ENCODE results near the gene ASCL2.

ASCL2 gene

DNA sequence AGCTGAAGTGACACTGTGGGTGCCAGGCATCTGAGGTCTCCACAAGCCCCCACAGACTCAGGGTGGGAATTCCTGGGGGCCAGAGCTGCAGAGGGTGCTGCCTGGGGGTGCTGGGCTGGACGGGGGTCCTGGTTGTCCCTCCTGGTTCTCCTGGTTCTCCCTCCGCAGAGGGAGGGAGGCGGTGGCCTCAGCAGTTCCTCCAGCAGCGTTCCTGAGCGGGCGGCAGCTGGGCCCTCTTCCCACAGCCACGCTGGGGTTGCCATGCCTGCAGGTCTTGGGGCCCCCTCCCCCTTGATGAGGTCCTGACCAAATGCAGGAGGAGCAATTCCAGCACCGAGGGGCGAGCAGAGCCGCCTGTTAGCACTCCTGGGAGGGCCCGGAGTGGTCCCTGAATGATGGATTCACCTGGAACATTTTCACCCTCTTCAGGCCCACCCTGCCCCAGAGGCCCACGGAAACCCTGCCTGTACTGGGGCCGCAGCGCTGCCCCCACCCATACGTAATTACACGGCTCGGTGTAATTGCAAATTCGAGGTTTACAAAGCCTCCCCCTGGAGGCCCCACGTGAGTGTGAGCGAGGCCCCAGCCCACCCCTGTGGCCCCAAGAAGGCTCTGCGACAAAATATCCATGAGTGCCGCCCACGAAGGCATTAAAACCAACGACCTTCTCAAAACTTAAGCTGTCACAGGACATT lies 30.7 kb upstream of the ASCL2 start:
- ChIA-PET POLR2A (interaction anchor here (0.7 kb wide), 1 partner anchor 31 kb away, joined by 4 read pairs; the partner anchor contains the start of gene ASCL2), CTCF (interaction anchor here (1.1 to 12.2 kb wide), 9 partner anchors 10 to 232 kb away, joined by 3 to 220 read pairs (median 6); partner anchors contain the start of gene TSSC4)
- Histone ChIP-seq H3K4me1 (ENCODE audit: control extremely low read depth in 1 of 4, control insufficient read depth in 4 of 4, insufficient read depth in 4 of 4, low read length in 3 of 4) (peaks cover 7 to 82% (median 77%) of the 10 kb centered on the region in 4 experiments), H3K27ac (ENCODE audit: insufficient read depth in 1 of 2, low read depth in 1 of 2, low read length in 2 of 2, poor library complexity in 1 of 2, severe bottlenecking in 2 of 2) (peak overlapping the region; percentile 46 to 79), H3K9me3 (ENCODE audit: control extremely low read depth in 1 of 5, control insufficient read depth in 4 of 5, insufficient read depth in 2 of 5, low read depth in 1 of 5, low read length in 4 of 5) (no peaks in the 10 kb centered on the region), H3K4me3 (ENCODE audit: control insufficient read depth in 1 of 7, extremely low read depth in 1 of 7, insufficient read depth in 4 of 7, low read depth in 2 of 7, low read length in 6 of 7) (peak overlapping the region; percentile 32 to 95 (median 74)), H3K36me3 (ENCODE audit: control insufficient read depth in 4 of 4, insufficient read depth in 4 of 4, low read length in 3 of 4) (peaks cover 3 to 46% (median 20%) of the 10 kb centered on the region in 4 experiments), H3K27me3 (replicated peaks in 2 of 5; ENCODE audit: control insufficient read depth in 4 of 5, insufficient read depth in 5 of 5, low read length in 4 of 5) (no peaks in the 10 kb centered on the region)
- peak; percentile 41 to 72 (median 57) for DNase-seq
- 0% methylated on average over 20 of the region's 24 CpGs for WGBS (ENCODE audit: insufficient coverage)

DNA sequence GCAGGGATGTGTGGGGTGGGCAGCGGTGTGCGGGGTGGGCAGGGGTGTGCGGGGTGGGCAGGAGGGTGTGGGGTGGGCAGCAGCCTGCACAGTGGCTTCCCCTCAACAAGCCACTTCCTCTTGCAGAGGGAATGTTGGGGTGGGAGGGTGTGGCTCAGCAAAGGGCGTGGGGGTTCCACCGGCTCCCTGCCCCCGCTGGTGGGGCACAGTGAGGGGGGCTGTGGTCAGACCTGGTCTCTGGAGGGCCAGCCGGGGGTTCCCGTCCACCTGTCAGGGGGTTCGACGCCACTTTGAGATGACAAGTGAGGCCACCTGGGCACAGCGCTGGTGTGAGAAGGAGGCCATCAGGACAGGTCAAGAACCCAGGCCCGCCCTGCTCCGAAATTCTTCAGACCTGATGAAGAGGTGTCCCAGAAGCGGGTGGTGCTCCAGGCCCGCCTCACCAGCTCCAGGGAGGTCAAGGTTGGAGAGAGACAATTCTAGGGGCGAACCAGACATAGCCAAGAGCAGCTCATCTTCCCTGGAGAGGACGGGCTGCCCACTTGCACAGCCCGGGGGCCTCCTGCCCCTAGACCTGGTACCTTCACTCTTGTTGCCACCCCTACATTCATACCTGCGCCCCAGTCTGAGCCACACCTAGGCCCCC lies 30.0 kb upstream of the ASCL2 start:
- peak overlapping the region in 1 of 2 experiments; percentile 79 for H3K27ac ChIP-seq (ENCODE audit: insufficient read depth in 1 of 2, low read depth in 1 of 2, low read length in 2 of 2, poor library complexity in 1 of 2, severe bottlenecking in 2 of 2)
- POLR2A ChIA-PET = interaction anchor here (0.7 kb wide), 1 partner anchor 30 kb away, joined by 4 read pairs; the partner anchor contains the start of gene ASCL2
- WGBS (ENCODE audit: insufficient coverage) = 2% methylated on average over 11 of the region's 19 CpGs
- DNase-seq = peak; percentile 61 to 90 (median 86)
- no peaks in the 10 kb centered on the region for H3K27me3 ChIP-seq (replicated peaks in 2 of 5; ENCODE audit: control insufficient read depth in 4 of 5, insufficient read depth in 5 of 5, low read length in 4 of 5)
- no peaks in the 10 kb centered on the region for H3K9me3 ChIP-seq (ENCODE audit: control extremely low read depth in 1 of 5, control insufficient read depth in 4 of 5, insufficient read depth in 2 of 5, low read depth in 1 of 5, low read length in 4 of 5)
- CTCF ChIA-PET = interaction anchor here (0.7 to 12.2 kb wide), 11 partner anchors 12 to 233 kb away, joined by 3 to 220 read pairs (median 7); partner anchors contain the start of gene TSSC4
- peak overlapping the region; percentile 32 to 95 (median 74) for H3K4me3 ChIP-seq (ENCODE audit: control insufficient read depth in 1 of 7, extremely low read depth in 1 of 7, insufficient read depth in 4 of 7, low read depth in 2 of 7, low read length in 6 of 7)
- H3K36me3 ChIP-seq (ENCODE audit: control insufficient read depth in 4 of 4, insufficient read depth in 4 of 4, low read length in 3 of 4) = peaks cover 3 to 47% (median 21%) of the 10 kb centered on the region in 4 experiments
- peaks cover 3 to 76% (median 70%) of the 10 kb centered on the region in 4 experiments for H3K4me1 ChIP-seq (ENCODE audit: control extremely low read depth in 1 of 4, control insufficient read depth in 4 of 4, insufficient read depth in 4 of 4, low read length in 3 of 4)

DNA sequence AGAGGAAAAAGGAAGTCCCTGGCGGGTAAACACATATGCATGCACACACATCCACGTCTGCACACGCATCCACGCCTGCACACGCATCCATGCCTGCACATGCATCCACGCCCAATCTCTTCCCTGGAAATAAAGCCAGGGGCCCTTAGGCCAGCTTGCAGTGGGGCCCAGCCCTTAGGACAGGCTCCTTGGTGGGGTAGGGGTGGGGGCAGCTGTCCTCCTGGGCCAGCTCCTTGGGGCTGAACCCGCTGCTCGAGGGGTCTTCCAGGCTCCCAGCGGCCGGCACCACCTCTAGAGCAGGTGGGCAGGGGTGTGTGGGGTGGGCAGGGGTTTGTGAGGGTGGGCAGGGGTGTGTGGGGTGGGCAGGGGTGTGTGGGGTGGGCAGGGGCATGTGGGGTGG lies 29.4 kb upstream of the ASCL2 start:
- Histone ChIP-seq H3K4me1 (ENCODE audit: control extremely low read depth in 1 of 4, control insufficient read depth in 4 of 4, insufficient read depth in 4 of 4, low read length in 3 of 4) (peaks cover 3 to 69% (median 63%) of the 10 kb centered on the region in 4 experiments), H3K27ac (ENCODE audit: insufficient read depth in 1 of 2, low read depth in 1 of 2, low read length in 2 of 2, poor library complexity in 1 of 2, severe bottlenecking in 2 of 2) (no peak overlapping the region)
- CTCF ChIA-PET = interaction anchor here (0.6 to 7.4 kb wide), 13 partner anchors 9 to 507 kb away, joined by 3 to 50 read pairs (median 4); partner anchors contain the start of gene CD81

DNA sequence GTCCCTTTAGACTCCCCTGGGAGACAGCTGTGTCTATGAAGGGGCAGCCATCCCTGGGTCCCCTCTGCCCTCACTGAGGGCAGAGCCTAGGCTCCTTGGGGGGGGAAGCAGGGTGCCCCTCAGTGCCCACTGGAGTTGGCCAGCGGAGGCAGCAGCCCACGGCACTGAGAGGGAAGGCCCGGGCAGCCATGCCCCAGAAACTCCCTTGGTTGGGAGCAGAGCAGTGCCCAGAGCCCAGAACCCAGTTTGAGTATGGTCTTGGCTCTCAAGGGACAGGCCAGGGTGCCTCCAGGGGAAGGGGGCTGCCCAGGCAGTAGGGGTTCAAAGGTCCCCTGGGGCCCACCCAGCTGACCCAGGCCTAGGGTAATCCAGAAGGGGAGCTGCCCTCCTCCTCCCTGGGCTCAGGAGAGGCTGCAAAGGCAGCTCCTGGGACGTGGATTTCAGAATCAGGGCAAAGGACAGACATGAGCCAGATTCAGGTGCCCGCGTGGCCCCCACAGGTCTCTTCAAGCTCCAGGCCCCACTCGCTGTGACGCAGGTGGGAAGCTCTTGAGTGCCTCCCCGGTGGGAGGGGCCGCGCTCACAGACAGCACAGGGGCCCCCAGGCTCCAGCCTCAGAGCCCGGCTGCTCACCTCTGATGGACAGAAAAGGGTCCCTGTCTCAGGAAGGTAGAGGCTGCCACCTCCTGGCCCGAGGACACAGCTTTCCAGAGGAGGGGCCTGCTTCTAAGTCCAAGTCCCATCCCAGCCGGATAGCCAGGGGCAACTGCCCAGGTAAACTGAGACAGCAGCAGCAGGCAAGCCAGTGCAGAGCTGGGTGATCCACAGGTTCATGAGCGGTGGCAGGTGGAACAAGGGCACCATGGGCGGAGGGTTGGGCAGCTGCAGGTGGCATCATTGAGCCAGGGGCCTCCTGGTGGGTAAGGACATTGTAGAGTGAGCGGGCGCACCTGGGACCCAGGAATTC lies 28.7 kb upstream of the ASCL2 start:
- H3K4me3 ChIP-seq (ENCODE audit: control insufficient read depth in 1 of 7, extremely low read depth in 1 of 7, insufficient read depth in 4 of 7, low read depth in 2 of 7, low read length in 6 of 7) = peak overlapping the region in 5 of 7 experiments; percentile 1 to 52 (median 29)
- DNase-seq = peak; percentile 31 to 46 (median 38)
- 65% methylated on average over 12 of the region's 18 CpGs for WGBS (ENCODE audit: insufficient coverage)

More for the DNA sequence above, 29.4 kb upstream of the ASCL2 start:
- POLR2A ChIA-PET = interaction anchor here (0.6 to 0.7 kb wide), 2 partner anchors 479 to 661 kb away, joined by 3 to 4 read pairs; no protein-coding TSS in a partner anchor
- H3K9me3 ChIP-seq (ENCODE audit: control extremely low read depth in 1 of 5, control insufficient read depth in 4 of 5, insufficient read depth in 2 of 5, low read depth in 1 of 5, low read length in 4 of 5) = no peaks in the 10 kb centered on the region
- WGBS (ENCODE audit: insufficient coverage) = no CpG with 5 or more reads among the region's 10 CpGs
- no peak for DNase-seq
- H3K36me3 ChIP-seq (ENCODE audit: control insufficient read depth in 4 of 4, insufficient read depth in 4 of 4, low read length in 3 of 4) = peaks cover 3 to 43% (median 23%) of the 10 kb centered on the region in 4 experiments
- H3K27me3 ChIP-seq (replicated peaks in 2 of 5; ENCODE audit: control insufficient read depth in 4 of 5, insufficient read depth in 5 of 5, low read length in 4 of 5) = no peaks in the 10 kb centered on the region
- peak overlapping the region in 5 of 7 experiments; percentile 1 to 52 (median 29) for H3K4me3 ChIP-seq (ENCODE audit: control insufficient read depth in 1 of 7, extremely low read depth in 1 of 7, insufficient read depth in 4 of 7, low read depth in 2 of 7, low read length in 6 of 7)

DNA sequence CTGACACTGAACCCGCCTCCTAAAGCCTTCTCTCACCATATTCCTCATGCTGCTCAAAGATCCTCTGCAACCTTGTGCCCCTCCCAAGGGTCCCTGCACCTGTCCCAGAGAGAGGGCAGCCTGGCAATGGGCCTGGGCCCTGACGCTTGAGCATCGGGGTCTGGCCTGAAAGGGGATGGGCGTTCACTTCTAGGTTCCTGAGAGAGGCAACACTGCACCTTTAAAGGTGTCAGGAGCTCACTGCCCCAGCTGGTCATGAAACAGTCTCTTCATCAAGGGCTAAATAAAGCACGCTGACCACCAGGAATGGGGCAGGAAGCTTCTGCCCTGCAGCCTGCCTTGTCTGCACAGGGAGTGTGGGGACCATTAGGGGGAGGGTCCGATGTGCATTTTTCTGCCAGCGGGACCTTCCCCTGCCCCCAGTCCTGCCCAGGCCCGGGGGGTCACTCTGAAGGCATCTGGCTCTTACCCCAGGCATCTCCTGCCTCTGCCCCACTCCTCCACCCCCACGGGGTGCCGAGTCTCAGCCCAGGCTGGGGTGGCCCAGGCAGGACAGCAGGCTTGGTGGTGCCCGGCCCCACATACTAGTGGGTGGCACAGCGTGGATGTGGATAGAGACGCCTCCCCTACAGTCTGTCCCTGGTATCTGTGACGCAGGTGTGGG lies 27.9 kb upstream of the ASCL2 start:
- peaks cover 3 to 68% (median 54%) of the 10 kb centered on the region in 4 experiments for H3K4me1 ChIP-seq (ENCODE audit: control extremely low read depth in 1 of 4, control insufficient read depth in 4 of 4, insufficient read depth in 4 of 4, low read length in 3 of 4)
- ChIA-PET CTCF (interaction anchor here (0.8 to 7.4 kb wide), 12 partner anchors 9 to 122 kb away, joined by 3 to 50 read pairs (median 5); partner anchors contain the start of gene TSSC4), POLR2A (no interaction called here)
- peaks cover 3 to 39% (median 23%) of the 10 kb centered on the region in 4 experiments for H3K36me3 ChIP-seq (ENCODE audit: control insufficient read depth in 4 of 4, insufficient read depth in 4 of 4, low read length in 3 of 4)
- DNase-seq = no peak
- H3K27me3 ChIP-seq (replicated peaks in 2 of 5; ENCODE audit: control insufficient read depth in 4 of 5, insufficient read depth in 5 of 5, low read length in 4 of 5) = no peaks in the 10 kb centered on the region
- no peak overlapping the region for H3K4me3 ChIP-seq (ENCODE audit: control insufficient read depth in 1 of 7, extremely low read depth in 1 of 7, insufficient read depth in 4 of 7, low read depth in 2 of 7, low read length in 6 of 7)
- 87% methylated on average over 14 of the region's 14 CpGs for WGBS (ENCODE audit: insufficient coverage)
- H3K27ac ChIP-seq (ENCODE audit: insufficient read depth in 1 of 2, low read depth in 1 of 2, low read length in 2 of 2, poor library complexity in 1 of 2, severe bottlenecking in 2 of 2) = peak overlapping the region in 1 of 2 experiments; percentile 25
- no peaks in the 10 kb centered on the region for H3K9me3 ChIP-seq (ENCODE audit: control extremely low read depth in 1 of 5, control insufficient read depth in 4 of 5, insufficient read depth in 2 of 5, low read depth in 1 of 5, low read length in 4 of 5)

More for the DNA sequence above, 28.7 kb upstream of the ASCL2 start:
- H3K27me3 ChIP-seq (replicated peaks in 2 of 5; ENCODE audit: control insufficient read depth in 4 of 5, insufficient read depth in 5 of 5, low read length in 4 of 5) = no peaks in the 10 kb centered on the region
- peaks cover 3 to 68% (median 58%) of the 10 kb centered on the region in 4 experiments for H3K4me1 ChIP-seq (ENCODE audit: control extremely low read depth in 1 of 4, control insufficient read depth in 4 of 4, insufficient read depth in 4 of 4, low read length in 3 of 4)
- peak overlapping the region in 1 of 2 experiments; percentile 25 for H3K27ac ChIP-seq (ENCODE audit: insufficient read depth in 1 of 2, low read depth in 1 of 2, low read length in 2 of 2, poor library complexity in 1 of 2, severe bottlenecking in 2 of 2)
- H3K36me3 ChIP-seq (ENCODE audit: control insufficient read depth in 4 of 4, insufficient read depth in 4 of 4, low read length in 3 of 4) = peaks cover 3 to 43% (median 23%) of the 10 kb centered on the region in 4 experiments
- no peaks in the 10 kb centered on the region for H3K9me3 ChIP-seq (ENCODE audit: control extremely low read depth in 1 of 5, control insufficient read depth in 4 of 5, insufficient read depth in 2 of 5, low read depth in 1 of 5, low read length in 4 of 5)
- ChIA-PET CTCF (interaction anchor here (0.6 to 7.4 kb wide), 17 partner anchors 10 to 506 kb away, joined by 3 to 50 read pairs (median 4); partner anchors contain the start of genes CD81 and TSSC4), POLR2A (interaction anchor here (0.6 to 0.7 kb wide), 2 partner anchors 480 to 660 kb away, joined by 3 to 4 read pairs; no protein-coding TSS in a partner anchor)
